GM19395 (cell line): ENCODE measurements around the gene FAM210A.
"Not testable (repeated sequence)": the region's sequence is repeated elsewhere in the genome, so short reads cannot be mapped to it uniquely, and the experiment has no call there.

Source experiments
- ATAC-seq: cut with Tn5 transposase; IDR thresholded peaks from one replicate; pipeline ENCODE4 v1.9.1; 2021; ENCODE audit warnings: mild to moderate bottlenecking, moderate library complexity; ENCODE audit not compliant: unreplicated experiment

The FAM210A gene

GRCh38 chr18:13703899-13704298 is 22.5 kb downstream of the FAM210A start:
- no peak for ATAC-seq

- ATAC-seq: no peak
These were observed 26.2 kb downstream of the FAM210A start for GRCh38 chr18:13700153-13700552.

- no peak for ATAC-seq
These were observed 29.4 kb downstream of the FAM210A start for GRCh38 chr18:13696961-13697360.

GRCh38 chr18:13695337-13695736 is 31.0 kb downstream of the FAM210A start:
- ATAC-seq: not testable (repeated sequence)

DNA sequence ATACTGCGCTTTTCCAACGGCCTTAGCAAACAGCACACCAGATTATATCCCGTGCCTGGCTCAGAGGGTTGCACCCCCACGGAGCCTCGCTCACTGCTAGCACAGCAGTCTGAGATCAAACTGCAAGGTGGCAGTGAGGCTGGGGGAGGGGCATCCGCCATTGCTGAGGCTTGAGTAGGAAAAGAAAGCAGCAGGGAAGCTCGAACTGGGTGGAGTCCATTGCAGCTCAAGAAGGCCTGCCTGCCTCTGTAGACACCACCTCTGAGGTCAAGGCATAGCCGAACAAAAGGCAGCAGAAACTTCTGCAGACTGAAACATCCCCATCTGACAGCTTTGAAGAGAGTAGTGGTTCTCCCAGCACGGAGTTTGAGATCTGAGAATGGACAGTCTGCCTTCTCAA is 36.3 kb downstream of the FAM210A start:
- ATAC-seq: not testable (repeated sequence)

DNA sequence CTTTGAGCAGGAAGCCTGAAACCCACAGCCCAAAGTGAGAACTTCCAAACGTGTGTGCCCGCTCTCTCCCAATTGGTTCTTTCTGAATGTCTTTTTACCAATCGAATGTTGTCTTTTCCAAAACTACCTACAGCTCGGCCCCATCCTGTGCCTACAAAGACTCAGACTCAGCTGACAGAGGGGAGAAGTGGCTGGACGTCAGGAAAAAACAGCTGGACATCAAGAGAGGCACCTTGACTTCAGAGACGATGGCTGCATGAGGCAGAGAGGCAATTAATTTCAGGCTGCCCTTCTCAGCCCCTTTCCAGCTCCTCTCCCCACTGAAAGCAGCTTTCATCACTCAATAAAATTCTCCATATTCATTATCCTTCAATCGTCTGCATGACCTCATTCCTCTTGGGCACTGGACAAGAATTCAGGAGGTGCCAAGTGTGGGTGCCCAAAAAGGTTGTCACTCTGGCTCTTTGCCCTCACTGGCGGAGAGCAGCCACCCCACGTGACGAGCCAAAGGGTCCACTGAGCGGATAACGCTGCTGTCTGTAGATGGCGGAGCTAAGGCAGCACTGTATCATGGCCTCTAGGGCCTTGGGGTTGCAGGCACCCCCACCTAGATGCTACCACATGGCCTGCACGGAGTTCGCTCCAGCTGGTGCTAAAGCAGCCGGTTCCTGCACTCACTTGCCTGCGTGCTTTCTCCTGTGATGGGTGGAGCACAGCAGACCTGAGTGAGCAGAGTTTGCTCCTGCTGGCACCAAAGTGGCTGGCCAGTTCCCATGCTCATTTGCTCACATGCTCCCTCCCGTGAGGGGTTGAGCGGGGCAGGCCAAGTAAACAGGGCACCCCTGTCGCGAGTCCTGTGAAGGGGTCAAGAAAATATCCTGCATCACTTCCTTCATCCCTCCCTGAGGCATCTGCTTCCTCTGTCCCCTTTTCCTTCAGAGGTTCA is 37.9 kb downstream of the FAM210A start:
- ATAC-seq: no peak

DNA sequence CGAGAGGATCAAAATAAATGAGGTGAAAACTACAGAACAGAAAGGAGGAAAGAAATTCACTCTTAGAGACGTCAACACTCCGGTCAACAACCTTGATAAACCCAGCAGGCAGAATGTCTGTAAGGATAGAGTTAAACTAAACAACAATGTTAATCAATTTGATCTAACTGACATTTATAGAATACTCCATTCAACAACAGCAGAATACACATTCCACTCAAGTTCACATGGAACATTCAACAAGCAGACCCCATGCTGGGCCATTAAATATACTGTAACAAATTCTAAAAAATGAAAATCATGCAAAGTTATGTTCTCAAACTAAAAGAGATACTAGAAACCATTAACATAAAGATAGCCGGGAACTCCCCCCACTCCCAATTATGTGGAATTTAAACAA is 41.8 kb downstream of the FAM210A start:
- no peak for ATAC-seq

DNA sequence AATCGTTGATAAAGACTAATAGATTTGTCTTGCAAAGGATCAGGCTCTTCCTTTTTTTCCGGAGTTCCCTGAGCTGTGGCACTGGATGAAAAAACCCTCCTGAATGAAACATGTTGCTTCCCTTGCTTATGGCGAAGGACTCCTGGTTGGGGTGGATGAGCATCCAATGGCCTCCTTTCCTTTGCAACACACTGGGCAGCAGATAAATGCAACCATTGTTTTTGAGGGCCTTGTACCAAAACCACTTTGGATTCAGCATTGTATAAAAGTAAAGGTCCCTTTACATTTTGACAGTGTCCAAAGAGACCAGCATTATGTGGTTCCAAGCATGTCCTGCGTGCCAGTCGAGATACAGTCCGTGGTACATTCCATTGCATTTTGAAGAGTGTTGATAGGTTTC is 44.7 kb downstream of the FAM210A start:
- no peak for ATAC-seq

- no peak for ATAC-seq
These were observed 45.7 kb downstream of the FAM210A start for GRCh38 chr18:13680612-13681011.

DNA sequence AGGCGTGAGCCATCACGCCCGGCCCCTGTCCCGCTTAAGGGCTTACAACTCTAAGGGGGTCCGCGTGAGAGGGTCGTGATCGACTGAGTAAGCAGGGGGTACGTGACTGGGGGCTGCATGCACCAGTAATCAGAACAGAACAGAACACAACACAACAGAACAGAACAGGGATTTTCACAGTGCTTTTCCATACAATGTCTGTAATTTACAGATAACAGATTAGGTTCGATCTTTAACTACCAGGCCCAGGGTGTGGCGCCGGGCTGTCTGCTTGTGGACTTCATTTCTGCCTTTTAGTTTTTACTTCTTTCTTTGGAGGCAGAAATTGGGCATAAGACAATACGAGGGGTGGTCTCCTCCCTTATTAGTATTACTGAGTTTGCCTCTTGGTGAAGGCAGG is 49.0 kb downstream of the FAM210A start:
- ATAC-seq: not testable (repeated sequence)

DNA sequence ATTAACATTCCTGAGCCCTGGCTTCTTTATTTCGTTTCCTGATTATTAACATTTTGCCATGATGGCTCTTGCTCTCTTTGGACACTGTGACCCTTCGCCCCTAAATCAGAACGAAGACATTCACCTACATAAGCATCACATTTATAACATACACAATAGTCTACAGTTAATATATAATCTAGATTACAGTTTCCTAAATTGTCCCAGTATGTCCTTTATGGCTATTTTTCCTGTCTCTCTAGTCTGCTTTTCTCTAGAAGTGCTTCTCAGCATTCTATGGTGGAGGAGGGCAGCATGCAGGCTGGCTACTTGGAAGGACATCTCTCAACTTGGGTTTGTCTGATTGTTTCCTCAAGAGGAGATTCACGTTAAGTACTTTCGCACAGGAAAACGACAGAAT is 49.9 kb downstream of the FAM210A start:
- ATAC-seq: no peak

DNA sequence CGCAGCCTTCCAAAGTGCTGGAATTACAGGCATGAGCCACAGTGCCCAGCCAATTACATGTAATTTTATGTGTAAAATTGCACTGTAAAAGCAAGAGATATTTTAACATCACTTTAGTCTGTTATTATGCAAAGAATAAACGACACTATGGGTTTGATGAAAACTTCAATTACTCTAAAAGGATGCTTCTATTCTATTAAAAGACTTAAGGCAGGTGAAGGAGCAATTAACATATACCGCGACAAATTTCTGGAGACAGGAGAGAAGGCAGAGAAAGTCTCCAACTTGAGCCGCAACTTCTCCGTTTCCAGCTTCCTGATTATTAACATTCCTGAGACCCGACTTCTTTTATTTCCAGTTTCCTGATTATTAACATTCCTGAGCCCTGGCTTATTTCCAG is 53.7 kb downstream of the FAM210A start:
- no peak for ATAC-seq

GRCh38 chr18:13661779-13662256 is 64.5 kb downstream of the FAM210A start:
- ATAC-seq: no peak

DNA sequence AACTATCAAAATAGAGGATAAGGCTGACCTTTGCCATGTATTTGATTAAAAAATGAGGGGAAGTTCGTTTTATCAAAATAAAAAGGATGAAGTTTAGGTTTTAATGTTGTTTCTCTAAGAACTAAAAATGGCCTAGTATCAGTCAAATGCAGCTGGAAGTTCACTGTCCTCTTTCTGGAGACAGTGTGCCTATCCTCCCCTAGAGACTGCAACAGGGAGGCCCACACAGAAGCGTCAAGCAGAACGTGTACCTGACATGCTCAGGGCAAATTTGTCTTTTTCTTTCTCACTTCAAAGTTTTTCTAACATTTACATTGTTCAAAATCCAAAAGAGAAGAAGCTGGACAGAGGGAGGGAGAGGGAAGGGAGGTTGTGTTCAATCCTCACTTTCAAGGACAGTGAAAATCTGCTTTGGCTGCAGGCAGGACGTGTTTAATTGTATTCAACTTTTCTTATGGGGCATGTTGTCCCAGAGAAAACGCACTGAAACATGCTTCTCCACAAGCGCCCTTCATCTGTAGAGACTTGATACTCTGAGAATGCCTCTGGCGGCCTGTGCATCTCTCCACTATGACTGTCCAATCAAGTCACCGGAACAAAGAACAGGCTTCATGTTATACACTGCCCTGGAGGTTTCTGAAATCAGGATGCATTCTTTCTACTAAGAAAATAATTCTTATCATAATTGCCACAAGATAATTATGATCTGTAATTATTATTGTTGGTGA is 65.1 kb downstream of the FAM210A start:
- no peak for ATAC-seq

DNA sequence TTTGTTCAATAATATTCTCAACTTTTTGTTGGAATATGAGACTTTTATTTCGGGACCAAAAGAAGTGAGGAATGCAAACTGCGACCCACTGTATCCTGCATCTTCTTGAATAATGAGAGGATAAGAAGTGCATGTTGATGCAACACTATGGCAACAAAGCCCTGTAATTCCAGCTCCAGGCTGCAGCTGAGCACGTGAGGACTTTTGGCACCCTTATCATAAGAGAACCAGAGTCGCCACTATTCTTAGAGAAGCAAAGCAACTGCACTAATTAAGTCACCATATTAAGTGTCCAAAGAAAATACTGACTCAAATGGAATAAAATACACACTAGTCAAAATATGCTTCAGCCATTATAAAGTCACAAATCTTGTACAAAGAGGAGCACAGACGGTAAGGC is 65.8 kb downstream of the FAM210A start:
- ATAC-seq: no peak

DNA sequence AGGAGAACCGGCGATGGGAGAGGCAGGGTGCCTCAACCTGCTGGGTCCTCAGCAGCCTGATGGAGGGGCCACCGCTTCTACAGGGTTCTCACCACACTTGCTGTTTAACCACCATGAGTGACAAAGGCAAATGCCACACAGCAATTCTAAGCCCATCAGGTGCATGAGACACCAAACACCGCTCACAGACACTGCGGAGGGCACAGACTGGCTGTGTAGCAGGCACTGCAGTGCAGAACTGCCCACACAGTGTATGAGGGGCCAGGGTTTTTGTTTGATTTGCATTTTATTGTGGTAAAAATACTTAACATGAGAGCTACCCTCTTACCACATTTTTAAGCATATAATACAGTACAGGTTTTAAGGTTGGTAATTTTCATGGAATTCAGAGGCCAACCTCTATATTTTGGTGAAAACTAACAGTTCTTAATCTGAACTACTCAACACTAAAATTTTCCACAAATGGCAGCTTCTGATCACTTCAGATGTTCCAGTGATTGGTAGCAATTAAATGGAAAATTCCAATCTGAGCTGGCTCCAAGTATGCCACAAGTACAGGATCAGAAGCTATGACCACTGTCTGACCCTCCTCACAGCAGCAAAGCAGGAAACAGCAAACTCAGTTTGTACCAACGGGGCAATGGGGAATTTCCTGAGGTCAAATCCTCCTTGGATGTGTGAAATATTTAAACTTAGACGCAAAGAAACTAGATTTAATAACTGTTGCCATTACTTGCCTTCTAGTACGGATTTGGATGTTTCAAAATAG is 67.7 kb downstream of the FAM210A start:
- ATAC-seq: no peak

DNA sequence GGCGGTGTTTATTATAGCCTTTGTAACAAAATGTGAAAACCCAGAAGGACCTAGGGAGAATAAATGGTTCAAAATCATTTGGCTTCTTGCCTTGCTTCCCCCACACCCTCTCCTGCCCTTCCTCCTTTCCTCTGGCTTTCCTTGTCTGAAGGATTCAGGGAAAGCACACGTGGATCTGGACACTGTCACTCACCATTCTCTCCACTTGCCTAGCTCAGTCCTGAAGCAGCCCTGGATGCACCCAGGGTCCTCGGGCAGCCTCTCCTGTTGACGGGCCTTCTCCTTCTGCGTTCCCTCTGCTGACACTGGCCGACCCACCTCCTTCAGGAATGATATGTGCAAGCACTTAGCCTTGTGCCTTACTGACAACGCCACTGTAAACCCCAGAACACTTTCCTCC is 68.4 kb downstream of the FAM210A start:
- no peak for ATAC-seq

DNA sequence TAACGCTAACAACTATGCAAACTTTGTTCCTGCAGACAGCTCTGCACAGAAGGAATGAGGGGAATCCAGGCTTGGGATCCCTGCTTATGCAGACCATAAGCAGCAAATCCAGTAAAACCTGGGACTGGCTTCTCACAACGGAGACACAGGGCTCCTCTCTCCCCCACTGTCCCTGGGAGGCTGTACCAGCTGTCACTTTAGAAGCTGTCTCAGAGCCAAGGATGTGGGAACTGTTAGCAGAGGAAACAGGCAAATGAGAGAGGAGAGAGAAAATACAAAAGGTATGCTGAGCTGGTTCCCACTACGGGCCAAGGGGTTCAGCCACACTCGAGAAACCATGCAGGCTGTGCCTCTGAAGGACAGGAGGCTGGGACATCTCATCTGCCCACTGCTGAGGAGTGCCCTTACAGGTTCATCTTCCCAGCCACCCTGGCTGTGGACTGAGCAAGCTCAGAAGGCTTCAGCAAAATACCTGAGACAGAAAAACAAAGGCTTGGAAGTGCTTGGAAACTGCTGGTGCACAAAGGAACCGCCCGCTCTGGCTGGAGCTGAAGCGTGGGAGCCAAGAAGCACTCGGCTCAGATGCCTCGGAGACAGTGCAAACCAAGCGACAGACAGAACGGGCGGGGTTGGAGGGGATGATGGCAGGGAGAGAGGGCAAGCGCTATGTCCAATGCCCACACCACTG is 72.5 kb downstream of the FAM210A start:
- no peak for ATAC-seq

GRCh38 chr18:13649397-13650390 is 76.7 kb downstream of the FAM210A start:
- ATAC-seq: no peak
